M059J (cell line): ENCODE data around the gene RFFL. TPM values are rescaled to one million over a fixed set of nuclear protein-coding genes. Genes with fewer than 3 reads are reported as not detected.
"Not testable (repeated sequence)": the region's sequence is repeated elsewhere in the genome, so short reads cannot be mapped to it uniquely, and the experiment has no call there.

Experiments
- DNase-seq: peaks from one replicate; pipeline ENCODE4 v3.0.0-alpha.2; 2012; ENCODE audit warnings: low read depth
- total RNA-seq: library from RNA; depleted of rRNA; stranded (reverse); fragments of >200 nt; shearing (Covaris generic); gene quantifications from 2 replicates; pipeline ENCODE4 v1.2.3, GENCODE V29; 2014; rRNA removed

The RFFL gene
- total RNA-seq = 21.3 TPM in 2 replicates

GRCh38 chr17:35063514-35064223, at the start of gene RFFL:
TSS of gene RFFL (minus strand) at chr17:35063707. CDS start at chr17:35026553, 37,154 bp downstream.
- peak; percentile 98 for DNase-seq

DNA sequence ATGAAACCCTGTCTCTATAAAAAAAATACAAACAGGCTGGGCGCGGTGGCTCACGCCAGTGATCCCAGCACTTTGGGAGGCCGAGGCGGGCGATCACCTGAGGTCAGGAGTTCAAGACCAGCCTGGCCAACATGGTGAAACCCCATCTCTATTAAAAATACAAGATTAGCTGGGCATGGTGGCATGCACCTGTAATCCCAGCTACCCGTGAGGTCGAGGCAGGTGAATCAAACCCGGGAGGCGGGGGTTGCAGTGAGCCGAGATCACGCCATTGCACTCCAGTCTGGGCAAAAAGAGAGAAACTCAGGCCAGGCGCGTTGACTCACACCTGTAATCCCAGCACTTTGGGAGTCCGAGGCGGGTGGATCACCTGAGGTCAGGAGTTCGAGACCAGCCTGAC, 47.3 kb upstream of the RFFL start:
- DNase-seq = not testable (repeated sequence)

- DNase-seq = no peak
Observed at GRCh38 chr17:35104844-35105450, 41.4 kb upstream of the RFFL start.

DNA sequence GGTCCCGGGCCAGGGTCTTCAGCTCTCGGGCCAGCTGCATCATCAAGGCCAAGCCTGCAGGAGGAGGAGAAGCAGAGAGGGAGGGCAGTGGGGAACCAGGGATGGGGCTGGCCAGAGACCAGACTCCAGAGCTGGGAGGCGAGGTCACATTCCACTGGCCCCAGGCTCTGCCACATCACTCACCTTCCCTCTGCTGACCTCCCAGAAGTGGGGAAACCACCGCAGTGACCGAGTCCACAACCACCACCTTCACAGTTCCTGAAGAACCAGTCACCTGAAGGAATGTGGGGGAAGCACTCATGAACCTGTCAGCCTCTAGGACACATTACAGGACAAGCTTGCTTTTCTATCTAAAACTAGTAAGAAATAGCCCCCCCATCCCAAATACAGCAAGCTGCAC, 39.8 kb upstream of the RFFL start:
- peak; percentile 38 for DNase-seq

GRCh38 chr17:35101725-35102124, 38.2 kb upstream of the RFFL start:
- no peak for DNase-seq

- DNase-seq = no peak
Observed at GRCh38 chr17:35101036-35101435, 37.5 kb upstream of the RFFL start.

- DNase-seq = no peak
Observed at GRCh38 chr17:35099908-35100307, 36.4 kb upstream of the RFFL start.

GRCh38 chr17:35097776-35098175, 34.3 kb upstream of the RFFL start:
- no peak for DNase-seq

GRCh38 chr17:35095741-35096140, 32.2 kb upstream of the RFFL start:
- no peak for DNase-seq

GRCh38 chr17:35094902-35095301, 31.4 kb upstream of the RFFL start:
- peak; percentile 85 for DNase-seq

- DNase-seq = not testable (repeated sequence)
Observed at GRCh38 chr17:35090707-35091106, 27.2 kb upstream of the RFFL start.

GRCh38 chr17:35089586-35090296, 26.2 kb upstream of the RFFL start:
- peak; percentile 76 for DNase-seq

GRCh38 chr17:35088881-35089585, 25.5 kb upstream of the RFFL start:
- DNase-seq = peak; percentile 74

DNA sequence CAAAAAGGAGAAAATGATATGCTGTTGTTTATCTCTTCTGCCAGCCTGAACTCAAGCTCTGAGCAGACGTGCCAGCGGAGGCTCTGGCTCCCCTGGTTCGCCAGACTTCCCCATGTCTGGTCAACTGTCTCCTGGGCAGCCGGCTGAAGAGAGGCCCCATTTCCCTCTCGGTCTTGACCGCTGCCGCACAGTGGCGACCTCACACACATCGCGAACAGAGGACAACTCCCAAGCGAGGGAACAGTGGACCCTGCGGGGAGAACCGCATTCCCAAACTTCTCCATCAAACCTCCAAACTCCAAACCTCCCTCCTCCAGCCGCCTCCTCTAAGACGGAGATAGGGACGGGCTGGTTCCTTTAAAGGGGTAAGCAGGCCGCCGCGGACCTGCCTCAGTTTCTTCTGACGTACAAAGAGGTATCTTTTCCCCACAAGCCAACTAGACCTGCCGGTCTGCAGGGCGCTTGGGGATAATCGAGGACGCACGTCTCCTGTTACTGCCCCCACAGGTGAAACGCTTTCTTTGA, 24.9 kb upstream of the RFFL start:
- DNase-seq = peak; percentile 73

DNA sequence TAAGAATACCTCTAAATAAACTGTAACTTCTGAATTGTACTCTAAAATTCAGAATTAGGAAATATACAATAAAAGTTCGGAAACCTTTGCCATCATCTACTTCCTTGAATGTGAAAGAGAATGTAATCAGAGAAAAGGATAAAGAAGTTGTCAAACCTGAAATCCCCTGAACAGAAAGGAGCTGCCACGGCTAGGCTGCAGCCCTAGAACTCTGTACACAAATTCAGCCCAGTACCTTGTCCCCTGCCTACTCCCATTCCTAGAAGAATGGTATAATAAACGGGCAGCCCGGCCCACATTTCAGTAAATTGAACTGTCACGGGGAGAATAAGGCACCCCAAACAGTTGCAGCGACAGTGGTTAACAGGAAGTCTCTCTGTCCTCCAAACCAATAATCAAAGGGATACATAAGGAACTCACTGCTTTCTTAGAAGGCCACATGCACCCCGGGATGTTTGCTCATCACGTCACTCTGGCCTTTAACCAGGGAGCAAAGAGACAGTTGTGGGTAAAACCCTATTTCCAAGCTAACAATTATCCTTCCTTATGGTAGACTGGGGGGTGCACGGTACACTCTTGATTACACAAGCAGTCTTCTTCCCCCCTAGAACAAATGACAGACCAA, 24.3 kb upstream of the RFFL start:
- DNase-seq = peak; percentile 41

GRCh38 chr17:35086931-35087573, 23.5 kb upstream of the RFFL start:
- no peak for DNase-seq

DNA sequence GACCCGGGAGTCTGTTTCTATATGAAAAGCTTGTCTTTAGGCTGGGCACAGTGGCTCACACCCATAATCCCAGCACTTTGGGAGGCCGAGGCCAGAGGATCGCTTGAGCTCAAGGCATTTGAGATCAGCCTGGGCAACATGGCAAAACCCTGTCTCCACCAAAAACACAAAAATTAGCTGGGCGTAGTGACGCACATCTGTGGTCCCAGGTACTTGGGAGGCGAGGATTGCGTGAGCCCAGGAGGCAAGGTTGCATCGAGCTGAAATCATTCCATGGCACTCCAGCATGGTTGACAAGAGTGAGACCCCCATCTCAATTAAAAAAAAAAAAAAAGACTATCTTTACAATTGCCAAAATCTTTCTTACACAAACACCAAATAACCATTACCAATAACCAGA, 22.7 kb upstream of the RFFL start:
- DNase-seq = no peak

- DNase-seq = peak; percentile 84
Observed at GRCh38 chr17:35084987-35085386, 21.5 kb upstream of the RFFL start.

- no peak for DNase-seq
Observed at GRCh38 chr17:35083071-35083470, 19.6 kb upstream of the RFFL start.

DNA sequence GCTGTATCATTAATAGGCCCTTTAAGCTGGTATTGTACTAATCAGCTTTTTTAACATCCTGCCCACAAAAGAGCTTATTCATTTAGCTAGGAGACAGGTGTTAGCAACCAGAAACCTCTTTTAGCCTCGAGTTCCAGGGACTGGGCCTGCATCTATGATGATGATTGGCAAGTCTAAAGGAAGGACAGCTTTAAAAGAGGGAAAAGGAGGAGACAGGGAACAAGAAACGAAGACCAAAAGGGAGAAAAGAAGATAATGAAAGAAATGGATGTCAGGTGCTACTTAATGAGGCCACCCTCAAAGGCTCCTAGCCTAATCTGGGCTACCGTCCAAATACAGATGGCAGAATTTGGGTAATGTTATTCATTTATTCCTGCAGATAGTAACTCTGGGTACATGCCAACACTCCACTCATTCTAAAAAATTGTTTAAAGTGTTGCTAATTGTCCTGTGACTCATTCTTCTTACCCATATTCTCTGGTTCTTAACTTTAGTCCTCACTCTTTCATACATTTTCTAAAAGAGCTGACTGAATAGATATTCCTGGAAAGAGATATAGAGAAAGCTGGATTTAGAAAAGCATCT, 18.7 kb upstream of the RFFL start:
- DNase-seq = peak; percentile 97

DNA sequence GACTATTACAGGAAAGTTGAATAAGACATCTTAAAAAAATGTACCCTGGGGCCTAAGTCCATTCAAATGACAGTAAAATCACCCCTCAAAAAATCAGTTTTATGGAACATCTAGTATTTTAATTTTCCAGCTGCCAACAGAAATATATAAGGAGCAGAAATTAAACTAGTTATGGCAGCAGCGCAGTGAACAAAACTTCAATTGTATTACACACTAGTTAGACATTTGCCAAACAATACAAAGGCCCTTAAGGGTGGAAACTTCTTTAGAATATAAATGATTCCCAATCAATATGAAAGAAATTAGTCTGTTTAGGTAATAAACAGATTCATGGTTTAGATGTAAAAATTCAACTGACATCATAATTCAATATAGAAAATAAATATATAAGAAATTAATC, 18.1 kb upstream of the RFFL start:
- no peak for DNase-seq
